Kasumi-1 (cell line): ENCODE data around the gene CLC.
"Not testable (repeated sequence)": the region's sequence is repeated elsewhere in the genome, so short reads cannot be mapped to it uniquely, and the experiment has no call there.

Source experiments
- DNase-seq, 2 experiments: peaks; one replicate each; lab custom pipeline; 2025; lab: John Stamatoyannopoulos, UW

The CLC gene

GRCh38 chr19:39737891-39738290, at the start of gene CLC:
CLC (minus strand) TSS chr19:39738029; CDS start chr19:39737952, 77 bp downstream.
- no peak for DNase-seq

DNA sequence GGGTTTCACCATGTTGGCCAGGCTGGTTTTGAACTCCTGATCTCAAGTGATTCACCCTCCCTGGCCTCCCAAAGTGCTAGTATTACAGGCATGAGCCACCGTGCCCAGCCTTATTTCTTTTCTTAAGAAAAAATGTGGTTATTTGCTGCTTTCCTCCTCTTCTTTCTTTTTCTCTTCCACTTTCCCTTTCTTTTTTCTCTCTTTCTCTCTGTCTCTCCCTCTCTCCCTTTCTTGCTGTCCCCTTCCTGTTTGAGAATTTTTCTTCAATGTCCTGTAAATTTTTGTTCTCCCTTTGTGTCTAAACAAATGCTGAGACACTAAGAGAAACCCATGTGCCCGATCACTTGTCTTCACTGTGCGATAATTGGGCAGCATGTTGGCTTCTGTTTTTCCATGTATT, 43.1 kb upstream of the CLC start:
- DNase-seq = no peak

GRCh38 chr19:39778763-39779162, 40.9 kb upstream of the CLC start, which contains the start of gene LEUTX:
LEUTX (plus strand) TSS chr19:39778854; CDS start chr19:39778921, 67 bp downstream.
- no peak for DNase-seq

- DNase-seq = no peak
These were observed 31.0 kb upstream of the CLC start for GRCh38 chr19:39768786-39769185.

DNA sequence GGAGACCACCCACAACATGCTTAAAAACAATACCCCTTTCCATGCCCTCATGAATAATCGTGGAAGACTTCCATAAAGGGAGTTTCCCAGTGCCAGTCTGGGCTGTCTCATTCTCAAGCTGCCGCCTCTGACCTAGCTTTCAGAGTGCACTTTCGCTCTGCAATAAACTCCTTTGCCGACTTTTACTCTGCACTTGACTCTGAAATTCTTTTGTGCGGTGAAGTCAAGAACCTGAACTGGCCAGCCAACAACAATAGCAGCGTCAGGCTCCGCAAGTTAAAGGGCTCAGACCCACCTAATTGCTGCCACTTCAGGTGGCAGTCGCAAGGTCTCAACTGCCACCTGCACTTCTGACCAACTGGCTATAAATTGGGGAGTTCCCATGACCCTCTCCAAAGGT, 30.5 kb upstream of the CLC start:
- no peak for DNase-seq

- DNase-seq = peak; percentile 30 to 41
These were observed 27.6 kb upstream of the CLC start for GRCh38 chr19:39765091-39766076.

- not testable (repeated sequence) for DNase-seq
These were observed 24.0 kb upstream of the CLC start for GRCh38 chr19:39761851-39762250.

DNA sequence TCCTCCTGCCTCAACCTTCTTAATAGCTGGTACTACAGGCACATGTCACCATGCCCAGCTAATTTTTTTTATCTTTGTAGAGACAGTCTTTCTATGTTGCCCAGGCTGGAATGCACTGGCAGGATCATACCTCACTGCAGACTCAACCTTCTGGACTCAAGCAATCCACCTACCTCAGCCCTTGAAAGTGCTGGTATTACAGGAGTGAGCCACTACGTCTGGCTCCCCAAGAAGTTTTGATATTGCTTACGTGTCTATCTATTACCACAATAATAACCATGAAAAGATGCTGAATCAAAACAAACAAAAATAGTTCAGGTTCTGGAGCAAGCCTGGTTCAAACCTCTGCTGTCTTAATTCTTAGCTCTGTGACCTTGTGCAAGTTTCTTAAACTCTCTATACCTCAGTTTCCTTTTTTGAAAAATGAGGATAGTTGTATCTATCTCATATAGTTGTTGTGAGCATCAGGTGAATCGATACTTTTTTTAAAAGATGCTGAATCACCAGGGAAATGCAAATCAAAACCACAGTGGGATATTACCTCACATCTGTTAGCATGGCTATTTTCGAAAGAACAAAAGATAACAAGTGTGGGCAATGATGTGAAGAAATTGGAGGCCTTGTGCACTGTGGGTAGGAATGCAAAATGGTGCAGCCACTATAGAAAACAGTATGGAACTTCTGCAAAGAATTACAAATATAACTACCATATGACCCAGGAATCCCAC, 21.8 kb upstream of the CLC start:
- DNase-seq = no peak

DNA sequence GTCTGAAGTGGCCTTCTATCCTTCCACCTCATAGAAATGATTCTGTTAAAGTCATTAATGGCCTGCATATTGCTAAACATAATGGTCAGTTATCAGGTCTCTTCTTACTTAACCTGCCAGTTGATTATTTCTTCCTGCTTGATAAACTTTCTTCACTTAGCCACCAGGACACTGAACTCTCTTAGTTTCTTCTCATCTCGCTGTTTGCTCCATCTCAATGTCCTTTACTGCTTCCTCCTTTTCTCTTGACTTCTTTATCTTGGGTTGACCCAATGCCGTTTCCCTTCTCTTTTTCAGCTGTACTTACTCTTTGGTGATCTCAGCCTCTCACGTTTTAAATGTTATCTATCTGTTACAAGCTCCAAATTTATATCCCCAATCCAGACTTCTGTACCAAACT, 17.1 kb upstream of the CLC start:
- DNase-seq = no peak

DNA sequence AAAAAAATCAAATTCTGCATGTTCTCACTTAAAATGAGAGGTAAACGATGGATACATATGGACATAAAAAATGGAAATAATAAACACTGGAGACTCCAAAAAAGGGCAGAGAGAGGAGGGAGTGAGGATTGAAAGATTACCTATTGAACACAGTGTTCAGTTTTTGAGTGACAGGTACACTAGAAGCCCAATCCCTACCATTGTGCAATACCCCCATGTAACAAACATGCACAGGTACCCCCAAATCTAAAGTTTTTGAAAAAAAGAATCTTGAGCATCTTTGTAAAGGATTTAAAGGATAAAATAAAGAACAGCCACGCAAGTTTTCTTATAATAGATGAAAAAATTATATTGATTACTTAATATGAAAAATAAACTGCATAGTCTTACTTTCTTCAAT, 16.7 kb upstream of the CLC start:
- no peak for DNase-seq

- no peak for DNase-seq
These were observed 15.0 kb upstream of the CLC start for GRCh38 chr19:39752795-39753194.

- DNase-seq = no peak
These were observed 14.6 kb upstream of the CLC start for GRCh38 chr19:39752390-39752789.

DNA sequence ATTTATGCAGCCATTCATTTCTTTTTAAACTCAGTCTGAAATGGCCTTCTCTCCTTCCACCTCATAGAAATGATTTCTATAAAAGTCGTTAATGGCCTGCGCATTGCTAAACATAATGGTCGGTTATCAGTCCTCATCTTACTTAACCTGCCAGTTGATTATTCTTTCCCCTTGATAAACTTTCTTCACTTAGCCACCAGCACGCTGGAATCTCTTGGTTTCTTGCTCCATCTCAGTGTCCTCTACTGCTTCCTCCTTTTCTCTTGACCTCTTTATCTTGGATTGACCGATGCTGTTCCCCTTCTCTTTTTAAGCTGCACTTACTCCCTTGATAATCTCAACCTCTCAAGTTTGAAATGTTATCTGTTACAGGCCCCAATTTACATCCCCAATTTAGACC, 12.2 kb upstream of the CLC start:
- no peak for DNase-seq

DNA sequence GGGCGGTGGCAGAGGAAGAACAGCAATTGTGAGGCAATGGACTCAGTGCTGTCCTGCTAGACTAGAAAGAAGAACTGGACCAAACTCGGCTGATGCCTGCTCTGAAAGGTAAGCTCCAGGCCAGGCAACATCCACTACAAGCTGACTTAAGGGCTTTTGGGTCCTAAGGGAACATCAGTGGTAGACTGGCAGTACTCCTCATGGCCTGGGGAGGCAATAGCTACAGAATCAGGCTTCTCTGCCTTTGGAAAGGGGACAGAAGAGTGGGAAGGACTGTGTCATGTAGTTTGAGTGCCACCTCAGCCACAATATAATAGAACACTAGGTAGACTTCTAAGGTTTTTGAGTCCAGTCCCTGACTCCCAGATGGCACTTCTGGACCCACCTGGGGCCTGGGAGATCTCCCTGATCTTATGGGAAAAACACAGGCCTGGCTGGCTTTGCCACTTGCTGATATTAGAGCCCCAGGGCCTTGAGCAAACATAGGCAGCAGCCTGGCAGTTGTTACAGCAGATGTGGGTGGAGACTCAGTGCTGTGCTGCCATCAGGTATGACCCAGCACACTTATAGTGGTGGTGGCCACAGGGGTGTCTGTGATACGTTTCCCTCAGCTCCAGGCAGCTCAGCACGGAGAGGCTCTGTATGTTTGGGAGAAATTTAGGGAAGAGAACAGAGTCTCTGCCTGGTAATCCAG, 9.2 kb upstream of the CLC start:
- no peak for DNase-seq

DNA sequence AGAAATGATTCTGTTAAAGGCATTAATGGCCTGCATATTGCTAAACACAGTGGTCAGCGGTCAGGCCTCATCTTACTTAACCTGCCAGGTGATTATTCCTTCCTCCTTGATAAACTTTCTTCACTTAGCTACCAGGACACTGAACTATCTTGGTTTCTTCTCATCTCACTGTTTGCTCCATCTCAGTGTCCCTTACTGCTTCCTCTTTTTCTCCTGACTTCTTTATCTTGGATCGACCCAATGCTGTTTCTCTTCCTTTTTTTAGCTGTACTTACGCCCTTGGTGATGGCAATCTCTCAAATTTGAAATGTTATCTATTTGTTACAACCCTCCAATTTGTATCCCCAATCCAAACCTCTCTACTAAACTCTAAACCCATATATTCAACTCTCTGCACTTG, 7.8 kb upstream of the CLC start:
- peak in 1 of 2 experiments; percentile 6 for DNase-seq

- no peak for DNase-seq
These were observed 2.6 kb upstream of the CLC start for GRCh38 chr19:39740395-39740794.

DNA sequence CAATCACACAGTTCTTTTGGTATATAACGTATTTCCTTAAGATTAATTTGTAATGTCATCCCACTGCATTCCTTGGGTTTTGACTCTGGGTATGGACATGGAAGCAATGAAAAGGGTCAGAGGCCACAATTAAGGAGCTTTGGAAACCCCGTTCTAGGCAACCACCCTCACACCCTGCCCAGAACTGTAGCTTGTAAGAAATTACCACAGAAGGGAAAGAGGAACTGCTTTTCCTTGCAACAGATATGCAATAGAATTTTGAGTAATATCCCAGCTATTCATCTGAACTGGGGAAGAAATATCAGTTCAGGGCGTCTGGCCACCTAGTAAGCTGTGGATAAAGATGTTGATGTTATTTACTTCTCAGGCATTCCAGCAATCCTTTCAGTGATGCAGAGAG, 985 bp upstream of the CLC start:
- peak; percentile 13 to 16 for DNase-seq

DNA sequence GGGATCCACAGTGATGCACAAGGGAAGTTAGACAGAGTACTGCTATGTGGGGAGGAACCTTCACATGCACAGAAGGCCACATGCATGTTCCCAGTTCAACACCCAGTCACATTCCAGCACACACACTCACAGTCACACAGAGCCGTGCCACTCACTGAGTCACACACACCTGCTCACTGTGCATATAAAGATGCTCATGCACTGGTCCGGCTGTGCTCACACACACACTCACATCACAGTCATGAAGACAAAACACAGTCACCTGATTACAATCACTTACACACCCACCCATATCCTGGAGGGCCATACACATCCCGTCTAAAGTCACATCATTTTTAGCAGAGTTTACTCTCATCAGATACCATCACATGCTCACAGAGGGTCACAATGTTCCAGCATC, 478 bp downstream of the CLC start:
- DNase-seq = no peak

GRCh38 chr19:39736088-39736487, 1.7 kb downstream of the CLC start:
- no peak for DNase-seq

- DNase-seq = no peak
These were observed 2.1 kb downstream of the CLC start for GRCh38 chr19:39735688-39736087.

- DNase-seq = no peak
These were observed 4.0 kb downstream of the CLC start for GRCh38 chr19:39733841-39734240.

- DNase-seq = no peak
These were observed 6.1 kb downstream of the CLC start for GRCh38 chr19:39731685-39732084.
